Astrocyte of the cerebellum (primary cell): ENCODE results near the gene MMP17.

Source experiments
- DNase-seq: peaks from one replicate; pipeline ENCODE4 v3.0.0-alpha.2; 2011; ENCODE audit warnings: low read depth
- H3K4me3 ChIP-seq: 2 replicates; pipeline ENCODE4 v1.5.1; 2011; ENCODE audit warnings: mild to moderate bottlenecking, low read depth, low read length, moderate library complexity
- in situ Hi-C: cut with HindIII; loops from 2 replicates; pipeline ENCODE4 v1.10.0; 2017; ENCODE audit warnings: low sequenced_read_pairs
- TF ChIP-seq, protein P1 (sequence below): IDR thresholded peaks from 2 replicates; pipeline ENCODE4 v1.5.1; 2012; ENCODE audit warnings: low read length, low read depth, moderate library complexity, mild to moderate bottlenecking; ENCODE audit errors: missing control alignments

MMP17 gene

GRCh38 chr12:131857908-131858850, 30.0 kb downstream of the MMP17 start:
- H3K4me3 ChIP-seq: no peak overlapping the region
- in situ Hi-C loops: no loop called here
- TF ChIP-seq, protein P1, sequence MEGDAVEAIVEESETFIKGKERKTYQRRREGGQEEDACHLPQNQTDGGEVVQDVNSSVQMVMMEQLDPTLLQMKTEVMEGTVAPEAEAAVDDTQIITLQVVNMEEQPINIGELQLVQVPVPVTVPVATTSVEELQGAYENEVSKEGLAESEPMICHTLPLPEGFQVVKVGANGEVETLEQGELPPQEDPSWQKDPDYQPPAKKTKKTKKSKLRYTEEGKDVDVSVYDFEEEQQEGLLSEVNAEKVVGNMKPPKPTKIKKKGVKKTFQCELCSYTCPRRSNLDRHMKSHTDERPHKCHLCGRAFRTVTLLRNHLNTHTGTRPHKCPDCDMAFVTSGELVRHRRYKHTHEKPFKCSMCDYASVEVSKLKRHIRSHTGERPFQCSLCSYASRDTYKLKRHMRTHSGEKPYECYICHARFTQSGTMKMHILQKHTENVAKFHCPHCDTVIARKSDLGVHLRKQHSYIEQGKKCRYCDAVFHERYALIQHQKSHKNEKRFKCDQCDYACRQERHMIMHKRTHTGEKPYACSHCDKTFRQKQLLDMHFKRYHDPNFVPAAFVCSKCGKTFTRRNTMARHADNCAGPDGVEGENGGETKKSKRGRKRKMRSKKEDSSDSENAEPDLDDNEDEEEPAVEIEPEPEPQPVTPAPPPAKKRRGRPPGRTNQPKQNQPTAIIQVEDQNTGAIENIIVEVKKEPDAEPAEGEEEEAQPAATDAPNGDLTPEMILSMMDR: no peak
- no peak for DNase-seq

DNA sequence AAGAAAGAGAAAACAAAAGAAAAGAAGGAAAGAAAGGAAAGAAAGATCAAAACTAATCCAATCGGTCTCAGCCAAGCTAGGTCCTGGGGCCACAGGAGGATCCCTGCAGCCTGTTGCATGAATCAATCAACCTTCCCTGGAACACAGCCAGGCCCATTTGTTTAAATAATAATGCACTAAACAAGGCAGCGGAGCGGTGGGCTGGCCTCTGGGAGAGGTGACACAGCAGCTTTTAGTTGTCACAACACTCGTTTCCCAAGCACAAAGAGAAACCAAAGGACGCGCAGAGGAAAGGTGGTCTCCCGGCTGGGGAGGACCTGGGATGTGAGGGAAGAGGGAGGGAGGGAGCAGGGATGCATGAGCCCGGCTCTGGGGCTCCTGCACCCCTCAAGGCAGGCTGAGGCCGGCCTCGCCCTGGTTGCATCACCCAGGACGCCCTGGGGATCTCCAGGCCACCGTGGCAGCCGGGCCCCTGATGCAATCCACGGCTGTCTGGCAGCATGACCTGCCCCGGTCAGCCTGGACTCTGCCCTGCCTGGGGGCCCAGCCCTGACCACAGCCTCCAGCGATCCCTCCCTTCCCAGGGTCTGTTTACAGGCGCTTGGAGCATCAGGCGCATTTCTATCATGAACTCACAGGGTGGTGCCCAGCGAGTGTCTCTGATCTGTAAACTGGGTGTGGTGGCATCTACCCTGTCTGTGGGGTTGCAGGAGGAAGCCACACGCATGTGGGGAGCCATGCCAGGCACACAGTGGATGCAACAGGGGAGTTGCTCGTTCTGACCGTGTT, 32.5 kb downstream of the MMP17 start:
- no peak for DNase-seq
- in situ Hi-C loops: no loop called here

DNA sequence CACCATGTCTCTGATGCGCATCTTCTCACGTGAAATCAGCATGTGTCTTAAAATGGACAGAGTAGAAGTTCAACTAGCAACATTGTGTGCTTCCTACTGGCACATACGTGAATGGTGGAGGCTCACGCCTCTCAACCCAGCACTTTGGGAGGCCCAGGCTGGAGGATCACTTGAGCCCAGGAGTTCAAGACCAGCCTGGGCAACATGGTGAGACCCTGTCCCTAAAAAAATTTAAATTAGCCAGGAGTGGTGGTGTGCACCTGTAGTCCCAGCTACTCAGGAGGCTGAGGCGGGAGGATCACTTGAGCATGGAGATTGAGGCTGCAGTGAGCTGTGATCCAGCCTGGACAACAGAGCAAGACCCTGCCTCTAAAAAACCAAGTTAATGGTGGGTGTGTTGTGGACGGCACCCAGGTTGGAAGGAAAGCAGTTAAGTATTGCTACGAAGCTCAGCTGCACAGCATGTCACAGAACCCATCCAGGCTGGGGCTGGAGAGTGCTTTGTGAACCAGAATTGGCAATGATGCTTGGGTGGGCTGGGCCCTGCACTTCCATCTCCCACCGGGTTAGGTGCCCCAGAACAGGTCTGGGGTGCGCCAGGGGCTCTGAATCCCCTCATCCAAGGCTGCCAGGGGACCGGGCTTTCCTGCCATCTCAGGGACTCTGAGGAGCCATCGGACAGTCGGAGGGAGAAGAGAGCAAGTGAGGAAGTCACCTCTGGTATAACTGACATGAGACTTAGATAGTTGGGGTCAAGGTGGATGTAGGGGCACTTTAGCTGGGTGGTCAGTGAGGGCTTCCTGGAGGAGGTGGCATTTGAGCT, 33.3 kb downstream of the MMP17 start:
- no peak overlapping the region for H3K4me3 ChIP-seq
- in situ Hi-C loops: no loop called here
- TF ChIP-seq, protein P1: no peak
- DNase-seq: no peak

More for the DNA sequence above, 32.5 kb downstream of the MMP17 start:
- H3K4me3 ChIP-seq: no peak overlapping the region
- TF ChIP-seq, protein P1: no peak

DNA sequence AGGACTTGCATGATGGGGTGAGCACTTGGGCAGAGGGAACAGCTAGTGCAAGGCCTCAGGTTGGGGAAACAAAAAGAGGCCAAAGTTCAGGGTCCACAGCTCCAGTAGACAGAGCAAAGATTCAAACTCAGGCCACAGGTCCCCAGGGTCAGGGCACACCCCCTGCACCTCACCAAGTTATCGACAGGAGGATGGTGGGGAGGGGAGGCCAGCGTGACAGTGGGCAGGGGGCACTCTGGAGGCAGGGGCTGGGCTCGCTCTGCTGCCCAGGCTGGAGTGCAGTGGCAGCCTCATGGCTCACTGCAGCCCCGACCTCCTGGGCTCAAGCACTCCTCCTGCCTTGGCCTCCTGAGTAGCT, 33.9 kb downstream of the MMP17 start:
- TF ChIP-seq, protein P1: no peak
- H3K4me3 ChIP-seq: no peak overlapping the region
- DNase-seq: no peak
- in situ Hi-C loops: no loop called here

DNA sequence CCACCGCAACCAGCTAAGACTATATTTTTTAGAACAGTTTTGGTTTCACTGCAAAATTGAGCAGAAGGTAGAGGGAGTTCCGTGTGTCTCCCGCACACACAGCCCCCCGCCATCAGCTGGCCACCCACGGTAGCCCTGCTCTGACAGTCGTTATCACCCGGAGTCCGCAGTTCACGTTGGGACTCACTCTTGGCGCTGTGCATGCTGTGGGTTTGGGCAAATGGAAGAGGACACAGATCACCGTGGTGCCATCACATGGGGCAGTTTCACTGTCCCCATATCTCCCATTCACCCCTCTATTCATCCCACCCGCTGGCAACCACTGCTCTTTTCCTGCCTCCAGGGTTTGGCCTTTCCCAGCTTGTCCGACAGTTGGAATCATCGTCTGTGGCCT, 34.4 kb downstream of the MMP17 start:
- in situ Hi-C loops: no loop called here
- TF ChIP-seq, protein P1: no peak
- H3K4me3 ChIP-seq: no peak overlapping the region
- no peak for DNase-seq
